NCI-H524 (cell line): ENCODE measurements around the gene MS4A4A.

Experiments
- DNase-seq, 2 experiments: peaks; one replicate each; lab custom pipeline; 2025; lab: John Stamatoyannopoulos, UW

Gene MS4A4A

GRCh38 chr11:60349990-60350389, 69.5 kb downstream of the MS4A4A start:
- no peak for DNase-seq

- no peak for DNase-seq
These were observed 77.3 kb downstream of the MS4A4A start for GRCh38 chr11:60357771-60358170.
